Measurements from ENCODE around the gene ASCC3.

- TF ChIP-seq, protein P1, sequence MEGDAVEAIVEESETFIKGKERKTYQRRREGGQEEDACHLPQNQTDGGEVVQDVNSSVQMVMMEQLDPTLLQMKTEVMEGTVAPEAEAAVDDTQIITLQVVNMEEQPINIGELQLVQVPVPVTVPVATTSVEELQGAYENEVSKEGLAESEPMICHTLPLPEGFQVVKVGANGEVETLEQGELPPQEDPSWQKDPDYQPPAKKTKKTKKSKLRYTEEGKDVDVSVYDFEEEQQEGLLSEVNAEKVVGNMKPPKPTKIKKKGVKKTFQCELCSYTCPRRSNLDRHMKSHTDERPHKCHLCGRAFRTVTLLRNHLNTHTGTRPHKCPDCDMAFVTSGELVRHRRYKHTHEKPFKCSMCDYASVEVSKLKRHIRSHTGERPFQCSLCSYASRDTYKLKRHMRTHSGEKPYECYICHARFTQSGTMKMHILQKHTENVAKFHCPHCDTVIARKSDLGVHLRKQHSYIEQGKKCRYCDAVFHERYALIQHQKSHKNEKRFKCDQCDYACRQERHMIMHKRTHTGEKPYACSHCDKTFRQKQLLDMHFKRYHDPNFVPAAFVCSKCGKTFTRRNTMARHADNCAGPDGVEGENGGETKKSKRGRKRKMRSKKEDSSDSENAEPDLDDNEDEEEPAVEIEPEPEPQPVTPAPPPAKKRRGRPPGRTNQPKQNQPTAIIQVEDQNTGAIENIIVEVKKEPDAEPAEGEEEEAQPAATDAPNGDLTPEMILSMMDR (IDR thresholded peaks at IDR 0.05 in 2 of 3, conservative IDR thresholded peaks at IDR 0.05 in 1 of 3; ENCODE audit: borderline replicate concordance in 1 of 3, insufficient read depth in 1 of 3, low read depth in 2 of 3, low read length in 2 of 3), result no peak
- no peak for TF ChIP-seq SP1 (IDR thresholded peaks at IDR 0.05; ENCODE audit: low read depth)
- TF ChIP-seq ZNF274 (IDR thresholded peaks at IDR 0.05; ENCODE audit: low read depth, low read length), result no peak
- no peak for TF ChIP-seq POLR2A (IDR thresholded peaks at IDR 0.05; ENCODE audit: borderline replicate concordance, extremely low read depth, insufficient read depth, insufficient read length)
- TF ChIP-seq ZFX (IDR thresholded peaks at IDR 0.05), result no peak
- no peak for TF ChIP-seq REST (IDR thresholded peaks at IDR 0.05; ENCODE audit: low read depth)
- TF ChIP-seq JUND (IDR thresholded peaks at IDR 0.05), result no peak
- no peak for TF ChIP-seq SRF (IDR thresholded peaks at IDR 0.05; ENCODE audit: low read depth)
- no peak for TF ChIP-seq EZH2 (IDR thresholded peaks at IDR 0.05)
These were observed 258.0 kb downstream of the ASCC3 start for GRCh38 chr6:100622907-100623692.

Measured in HCT116 (cell line).